GM12878 (cell line): Measurements from ENCODE around the gene SPC24. TPM values are rescaled to one million over a fixed set of nuclear protein-coding genes. Genes with fewer than 3 reads are reported as not detected.

Experiments
- ATAC-seq: fragments of 200-7000 bp; cut with Tn5 transposase; 3 replicates; pipeline ENCODE4 v1.9.1; 2020; ENCODE audit warnings: mild to moderate bottlenecking, moderate library complexity
- BruUV-seq: library from RNA; stranded (reverse); fragments of 400-500 nt; replicated peaks from 2 replicates; lab custom pipeline; 2021; lab: Mats Ljungman, UMichigan
- CTCF ChIA-PET: fragments of 300-600 bp; sonication (Branson Sonifier 250); formaldehyde crosslinking; extraction: SDS; loops from one replicate; lab custom pipeline; 2021; ENCODE audit warnings: inconsistent platforms; lab: Yijun Ruan, JAX
- POLR2A ChIA-PET: fragments of 350-600 bp; formaldehyde crosslinking; extraction: SDS; loops from one replicate; lab custom pipeline; 2021; ENCODE audit warnings: inconsistent platforms; lab: Charles Lee
- RAD21 ChIA-PET: fragments of 300-600 bp; sonication (Branson Sonifier 250); formaldehyde crosslinking; loops from one replicate; lab custom pipeline; 2023; ENCODE audit warnings: antibody characterized with exemption; ENCODE audit not compliant: unreplicated experiment; lab: Charles Lee
- SMC1A ChIA-PET: fragments of 300-600 bp; sonication (Branson Sonifier 250); formaldehyde crosslinking; loops from one replicate; lab custom pipeline; 2023; ENCODE audit not compliant: unreplicated experiment, uncharacterized antibody; lab: Charles Lee
- DNase-seq: peaks from one replicate; pipeline ENCODE4 v3.0.0-alpha.2; 2011; ENCODE audit warnings: low read depth, low spot score
- FAIRE-seq: peaks from 3 replicates; lab custom pipeline; 2011; peaks lifted over from hg19 to GRCh38; lab: Jason Lieb, UNC
- H2AFZ ChIP-seq: 2 replicates; pipeline ENCODE4 v1.6.0; 2011; ENCODE audit warnings: low read depth, low read length, control low read depth; ENCODE audit not compliant: control insufficient read depth
- H3K27ac ChIP-seq: 2 replicates; pipeline ENCODE4 v1.5.1; 2011; ENCODE audit warnings: control low read depth; ENCODE audit not compliant: control insufficient read depth, insufficient read depth
- H3K27me3 ChIP-seq, 2 experiments: replicated peaks in 1 of 2; 2 replicates each; pipeline versions ENCODE4 v1.6.0 to v1.6.1; 2011; ENCODE audit warnings: low read length in 1 of 2; ENCODE audit not compliant: control insufficient read depth in 2 of 2, insufficient read depth in 2 of 2
- H3K36me3 ChIP-seq, 2 experiments: 2 replicates each; pipeline ENCODE4 v1.5.1; 2011; ENCODE audit warnings: low read length in 1 of 2; ENCODE audit not compliant: control insufficient read depth in 2 of 2, insufficient read depth in 2 of 2
- H3K4me1 ChIP-seq: 2 replicates; pipeline ENCODE4 v1.6.1; 2011; ENCODE audit warnings: mild to moderate bottlenecking, low read length, moderate library complexity, mixed read lengths; ENCODE audit not compliant: control insufficient read depth, insufficient read depth
- H3K4me2 ChIP-seq: 2 replicates; pipeline ENCODE4 v1.6.0; 2011; ENCODE audit warnings: control low read depth; ENCODE audit not compliant: control insufficient read depth, insufficient read depth
- H3K4me3 ChIP-seq: fragments of 200-600 bp; sonication (generic); 2 replicates; pipeline ENCODE4 v1.5.1; 2016
- H3K79me2 ChIP-seq: 2 replicates; pipeline ENCODE4 v1.6.0; 2011; ENCODE audit warnings: low read length; ENCODE audit not compliant: control insufficient read depth, insufficient read depth
- H3K9ac ChIP-seq: 2 replicates; pipeline ENCODE4 v1.8.0; 2011; ENCODE audit warnings: low read length, control low read depth, mixed read lengths; ENCODE audit not compliant: control insufficient read depth, insufficient read depth
- H3K9me3 ChIP-seq: replicated peaks from 3 replicates; pipeline ENCODE4 v1.5.1; 2011; ENCODE audit warnings: mild to moderate bottlenecking, low read length; ENCODE audit not compliant: control insufficient read depth, insufficient read depth
- H4K20me1 ChIP-seq: 2 replicates; pipeline ENCODE4 v1.6.0; 2011; ENCODE audit not compliant: control insufficient read depth, insufficient read depth
- ATF7 ChIP-seq: fragments of 450-650 bp; IDR thresholded peaks from 2 replicates; pipeline ENCODE4 v1.6.1; 2016; ENCODE audit warnings: low read depth, mild to moderate bottlenecking
- BACH1 ChIP-seq: fragments of 450-650 bp; IDR thresholded peaks from 2 replicates; pipeline ENCODE4 v1.6.1; 2017; ENCODE audit warnings: mild to moderate bottlenecking, borderline replicate concordance
- DPF2 ChIP-seq: fragments of 450-650 bp; IDR thresholded peaks from 2 replicates; pipeline ENCODE4 v1.6.1; 2017; ENCODE audit warnings: mild to moderate bottlenecking
- IRF4 ChIP-seq: IDR thresholded peaks from 2 replicates; pipeline ENCODE4 v1.6.1; 2011; ENCODE audit warnings: low read depth, low read length
- IRF5 ChIP-seq: fragments of 450-650 bp; IDR thresholded peaks from 2 replicates; pipeline ENCODE4 v1.6.1; 2017; ENCODE audit warnings: borderline replicate concordance
- KDM1A ChIP-seq: fragments of 200-600 bp; sonication (generic); IDR thresholded peaks from 2 replicates; pipeline ENCODE4 v1.6.1; 2016; ENCODE audit warnings: borderline replicate concordance
- MLLT1 ChIP-seq: fragments of 450-650 bp; IDR thresholded peaks from 2 replicates; pipeline ENCODE4 v1.6.1; 2016; ENCODE audit warnings: mild to moderate bottlenecking
- MYB ChIP-seq: fragments of 150-350 bp; IDR thresholded peaks from 2 replicates; pipeline ENCODE4 v1.6.1; 2014; ENCODE audit warnings: mild to moderate bottlenecking, low read depth, low read length, borderline replicate concordance
- RAD21 ChIP-seq: IDR thresholded peaks from 2 replicates; pipeline ENCODE4 v1.6.1; 2011; ENCODE audit warnings: mild to moderate bottlenecking, low read depth, low read length, moderate library complexity; ENCODE audit not compliant: insufficient read depth
- RELB ChIP-seq: fragments of 450-650 bp; IDR thresholded peaks from 2 replicates; pipeline ENCODE4 v1.6.1; 2017; ENCODE audit warnings: low read depth, mild to moderate bottlenecking, moderate library complexity
- TARDBP ChIP-seq: IDR thresholded peaks from 2 replicates; pipeline ENCODE4 v1.6.1; 2016; ENCODE audit warnings: borderline replicate concordance
- WRNIP1 ChIP-seq: IDR thresholded peaks from 2 replicates; pipeline ENCODE4 v1.6.1; 2011; ENCODE audit warnings: low read depth, low read length, improper control_type of control experiment, borderline replicate concordance
- WGBS: methylation state at CpG from one replicate; pipeline ENCODE4 v1.1.6; 2016; ENCODE audit warnings: low lambda C conversion rate; ENCODE audit not compliant: insufficient replicate concordance, insufficient coverage; ENCODE audit errors: missing lambda C conversion rate; 5-methylcytosine and 5-hydroxymethylcytosine counted together
- in situ Hi-C: fragments of 300-500 bp; cut with MboI; formaldehyde crosslinking; loops from 9 replicates; pipeline ENCODE4 v1.14.3; 2018; ENCODE audit warnings: mixed read lengths
- intact Hi-C: fragments of 100-400 bp; cut with micrococcal nuclease; formaldehyde crosslinking; loops from one replicate; pipeline ENCODE4 v1.14.2; 2022; ENCODE audit not compliant: unreplicated experiment
- polyA plus RNA-seq, 11 experiments: library from polyadenylated mRNA; depleted of rRNA in 4 of 11; unstranded in 6 of 11; stranded (reverse) in 5 of 11; fragments of >200 nt; fragmentation: Nextera tagmentation in 4 of 11; fragmentation: Illumina TruSeq in 1 of 11; extraction: Ambion mirVana in 4 of 11; extraction: Trizol in 1 of 11; gene quantifications; 1 replicate in 1 of 11; 2 replicates in 10 of 11; pipeline versions ENCODE4 v1.2.1 to v1.2.3, GENCODE V29; 2011 to 2016; ENCODE audit warnings: inconsistent platforms in 2 of 11, missing spikeins in 2 of 11, low read depth in 1 of 11
- total RNA-seq, 4 experiments: library from RNA; depleted of rRNA in 3 of 4; stranded (reverse); fragments of >200 nt in 3 of 4; fragmentation: Illumina TruSeq in 1 of 4; extraction: Trizol in 1 of 4; gene quantifications; 2 replicates each; pipeline versions ENCODE4 v1.2.1 to v1.2.3, GENCODE V29; 2013 to 2021
- TF ChIP-seq, protein P1 (sequence below): fragments of 450-650 bp; IDR thresholded peaks from 2 replicates; pipeline ENCODE4 v1.6.1; 2016; ENCODE audit warnings: mild to moderate bottlenecking
- TF ChIP-seq, protein P2 (sequence below): IDR thresholded peaks from 2 replicates; pipeline ENCODE4 v1.6.1; 2011; ENCODE audit warnings: borderline replicate concordance, low read depth, mild to moderate bottlenecking, moderate library complexity, mixed read lengths, low read length; ENCODE audit not compliant: insufficient read depth; ENCODE audit errors: extremely low read length

Gene SPC24
- total and polyA plus RNA-seq, 10 of the 15 experiments (the other 5 are each of a cell fraction or from before 2014, with no cell fraction given), result 9.4 to 72.6 (median 40.7) TPM

- TF ChIP-seq, protein P1, sequence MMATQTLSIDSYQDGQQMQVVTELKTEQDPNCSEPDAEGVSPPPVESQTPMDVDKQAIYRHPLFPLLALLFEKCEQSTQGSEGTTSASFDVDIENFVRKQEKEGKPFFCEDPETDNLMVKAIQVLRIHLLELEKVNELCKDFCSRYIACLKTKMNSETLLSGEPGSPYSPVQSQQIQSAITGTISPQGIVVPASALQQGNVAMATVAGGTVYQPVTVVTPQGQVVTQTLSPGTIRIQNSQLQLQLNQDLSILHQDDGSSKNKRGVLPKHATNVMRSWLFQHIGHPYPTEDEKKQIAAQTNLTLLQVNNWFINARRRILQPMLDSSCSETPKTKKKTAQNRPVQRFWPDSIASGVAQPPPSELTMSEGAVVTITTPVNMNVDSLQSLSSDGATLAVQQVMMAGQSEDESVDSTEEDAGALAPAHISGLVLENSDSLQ, result no peak
- no peak for TF ChIP-seq IRF5
- no peak for TF ChIP-seq TARDBP
- no peak for TF ChIP-seq ATF7
- TF ChIP-seq IRF4, result no peak
- TF ChIP-seq DPF2, result no peak
- no peak for TF ChIP-seq MLLT1
- TF ChIP-seq, all 136 proteins: peak for 0
These were observed 13.6 kb downstream of the SPC24 start (continued) for GRCh38 chr19:11141937-11142527.

DNA sequence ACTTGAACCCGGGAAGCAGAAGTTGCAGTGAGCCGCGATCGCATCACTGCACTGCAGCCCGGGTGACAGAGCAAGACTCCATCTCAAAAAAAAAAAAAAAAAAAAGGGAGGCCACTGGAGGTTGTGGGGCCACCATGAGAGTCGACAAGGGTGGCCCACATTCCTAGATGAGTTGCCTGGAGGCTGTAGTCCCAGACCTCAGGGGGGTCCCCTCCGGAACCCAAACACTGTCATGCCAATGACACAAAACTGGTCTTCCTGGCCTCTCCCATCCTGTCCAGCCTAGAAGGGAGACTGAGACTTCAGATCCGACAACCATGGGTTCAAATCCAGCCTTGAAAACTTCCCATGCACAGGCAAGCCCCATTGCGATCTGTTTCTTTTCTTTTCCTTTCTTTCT is 14.7 kb downstream of the SPC24 start:
- 57% methylated on average over 9 of the region's 9 CpGs for WGBS
- no peaks in the 10 kb centered on the region for H4K20me1 ChIP-seq
- no peak for ATAC-seq
- ChIA-PET SMC1A (no interaction called here), RAD21 (no interaction called here), POLR2A (no interaction called here), CTCF (interaction anchor here (0.6 kb wide), 1 partner anchor 149 kb away, joined by 3 read pairs; no protein-coding TSS in a partner anchor)
- DNase-seq, result no peak
- H3K27me3 ChIP-seq, result no peaks in the 10 kb centered on the region
- H2AFZ ChIP-seq, result no peak overlapping the region
- H3K27ac ChIP-seq, result no peak overlapping the region
- no peaks in the 10 kb centered on the region for H3K9me3 ChIP-seq
- H3K4me2 ChIP-seq, result no peak overlapping the region
- intact Hi-C loops, result no loop called here
- H3K36me3 ChIP-seq, result peaks cover 2 to 3% of the 10 kb centered on the region in 2 experiments; a peak in 2 of 4 replicates
- no peak for FAIRE-seq
- H3K4me1 ChIP-seq, result peaks cover 17% of the 10 kb centered on the region
- H3K4me3 ChIP-seq, result no peak overlapping the region
- no peak overlapping the region for H3K9ac ChIP-seq
- H3K79me2 ChIP-seq, result no peaks in the 10 kb centered on the region
- BruUV-seq, result no TSS peak
- in situ Hi-C loops, result no loop called here
- TF ChIP-seq MYB (no peak), RAD21 (no peak), RELB (no peak), WRNIP1 (no peak), KDM1A (no peak), BACH1 (no peak), MLLT1 (no peak)
- TF ChIP-seq, protein P2, sequence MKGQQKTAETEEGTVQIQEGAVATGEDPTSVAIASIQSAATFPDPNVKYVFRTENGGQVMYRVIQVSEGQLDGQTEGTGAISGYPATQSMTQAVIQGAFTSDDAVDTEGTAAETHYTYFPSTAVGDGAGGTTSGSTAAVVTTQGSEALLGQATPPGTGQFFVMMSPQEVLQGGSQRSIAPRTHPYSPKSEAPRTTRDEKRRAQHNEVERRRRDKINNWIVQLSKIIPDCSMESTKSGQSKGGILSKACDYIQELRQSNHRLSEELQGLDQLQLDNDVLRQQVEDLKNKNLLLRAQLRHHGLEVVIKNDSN, result no peak
